Panc1 (cell line): ENCODE measurements around the gene CCDC69. TPM values are rescaled to one million over a fixed set of nuclear protein-coding genes. Genes with fewer than 3 reads are reported as not detected.

Experiments used
- ATAC-seq: fragments of 200-7000 bp; cut with Tn5 transposase; 2 replicates; pipeline ENCODE4 v1.9.1; 2020; ENCODE audit warnings: mild to moderate bottlenecking, moderate library complexity
- BruUV-seq: library from RNA; stranded (reverse); fragments of 400-500 nt; replicated peaks from 2 replicates; lab custom pipeline; 2021; lab: Mats Ljungman, UMichigan
- CTCF ChIA-PET: fragments of 300-600 bp; sonication (Branson Sonifier 250); formaldehyde crosslinking; loops from one replicate; lab custom pipeline; 2022; ENCODE audit warnings: antibody characterized with exemption; lab: Charles Lee
- POLR2A ChIA-PET: fragments of 300-600 bp; sonication (Branson Sonifier 250); formaldehyde crosslinking; loops from one replicate; lab custom pipeline; 2022; ENCODE audit warnings: antibody characterized with exemption; lab: Charles Lee
- DNase-seq: peaks from one replicate; pipeline ENCODE4 v3.0.0-alpha.2; 2010; ENCODE audit warnings: low read depth, low spot score
- H3K27ac ChIP-seq: 2 replicates; pipeline ENCODE4 v1.5.1; 2011; ENCODE audit warnings: mild to moderate bottlenecking, low read length, inconsistent platforms
- H3K27me3 ChIP-seq: fragments of 200-500 bp; sonication (Bioruptor generic); 2 replicates; pipeline ENCODE4 v1.6.0; 2014; ENCODE audit warnings: low read length, inconsistent platforms; ENCODE audit not compliant: control insufficient read depth, insufficient read depth
- H3K36me3 ChIP-seq: fragments of 200-500 bp; sonication (Bioruptor generic); 2 replicates; pipeline ENCODE4 v1.5.1; 2014; ENCODE audit warnings: inconsistent platforms, mild to moderate bottlenecking, low read length, moderate library complexity; ENCODE audit not compliant: control insufficient read depth, insufficient read depth
- H3K4me1 ChIP-seq: 2 replicates; pipeline ENCODE4 v1.5.1; 2011; ENCODE audit warnings: inconsistent platforms, mild to moderate bottlenecking, low read length, moderate library complexity; ENCODE audit not compliant: control insufficient read depth, insufficient read depth
- H3K4me3 ChIP-seq, 2 experiments: 2 replicates each; pipeline ENCODE4 v1.5.1; 2011 to 2012; ENCODE audit warnings: low read depth in 2 of 2, low read length in 2 of 2, mild to moderate bottlenecking in 2 of 2, inconsistent platforms in 1 of 2, moderate library complexity in 1 of 2
- H3K9me3 ChIP-seq: fragments of 200-500 bp; sonication (Bioruptor generic); 2 replicates; pipeline ENCODE4 v1.5.1; 2014; ENCODE audit warnings: low read depth, mild to moderate bottlenecking, inconsistent platforms, low read length, moderate library complexity; ENCODE audit not compliant: control insufficient read depth, insufficient read depth
- POLR2AphosphoS5 ChIP-seq: IDR thresholded peaks from 2 replicates; pipeline ENCODE4 v1.6.1; 2012; ENCODE audit warnings: mild to moderate bottlenecking, low read depth, low read length, moderate library complexity
- SIN3A ChIP-seq: IDR thresholded peaks from 2 replicates; pipeline ENCODE4 v1.6.1; 2012; ENCODE audit warnings: low read depth, mild to moderate bottlenecking, low read length, moderate library complexity, borderline replicate concordance; ENCODE audit not compliant: insufficient read depth
- TCF7L2 ChIP-seq: IDR thresholded peaks from 2 replicates; pipeline ENCODE4 v1.6.1; 2011; ENCODE audit warnings: mild to moderate bottlenecking, low read depth, low read length, inconsistent platforms
- in situ Hi-C: cut with HindIII; loops from 2 replicates; pipeline ENCODE4 v1.10.0; 2016; ENCODE audit warnings: low sequenced_read_pairs, low pct_unique_long_range_greater_than_20kb
- intact Hi-C: fragments of 100-400 bp; cut with micrococcal nuclease; formaldehyde crosslinking; loops from one replicate; pipeline ENCODE4 v1.10.0; 2022; ENCODE audit not compliant: unreplicated experiment
- total RNA-seq: library from RNA; stranded (reverse); gene quantifications from one replicate; pipeline ENCODE4 v1.2.1, GENCODE V29; 2021; ENCODE audit not compliant: unreplicated experiment
- TF ChIP-seq, protein P1 (sequence below): fragments of 450-650 bp; IDR thresholded peaks from 2 replicates; pipeline ENCODE4 v1.5.1; 2017; ENCODE audit warnings: mild to moderate bottlenecking
- TF ChIP-seq, protein P2 (sequence below), 2 experiments: IDR thresholded peaks; 2 replicates each; pipeline ENCODE4 v1.6.1; 2011 to 2012; ENCODE audit warnings: low read depth in 2 of 2, control low read depth in 1 of 2, low read length in 1 of 2, mild to moderate bottlenecking in 1 of 2, moderate library complexity in 1 of 2; ENCODE audit not compliant: insufficient read depth in 1 of 2

Gene CCDC69
- total RNA-seq, 1 experiment from 2014 or later, result 2.1 TPM

DNA sequence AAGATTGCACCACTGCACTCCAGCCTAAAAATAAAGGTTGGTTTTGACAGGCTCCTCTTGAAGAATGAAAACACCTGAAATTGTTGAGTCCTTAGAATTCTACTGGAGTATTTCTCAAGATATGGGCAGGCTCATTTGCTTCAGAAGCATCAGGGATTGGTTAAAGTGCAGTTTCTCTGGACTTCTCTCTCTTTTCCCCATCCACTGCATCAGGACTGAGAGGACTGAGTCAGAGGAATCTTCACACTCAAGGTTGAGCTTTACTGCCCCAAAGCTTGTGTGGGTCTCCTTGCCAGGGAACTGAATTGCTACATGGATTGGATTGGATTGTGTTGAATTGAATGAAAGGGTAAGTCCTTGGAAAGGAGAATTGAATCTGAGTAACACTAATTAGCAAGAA lies 7.5 kb upstream of the CCDC69 start:
- H3K9me3 ChIP-seq, result no peaks in the 10 kb centered on the region
- H3K4me3 ChIP-seq, result no peak overlapping the region
- H3K27ac ChIP-seq, result no peak overlapping the region
- peaks cover 2% of the 10 kb centered on the region; the same call in 1 of the 2 replicates for H3K27me3 ChIP-seq
- POLR2A ChIA-PET, result no interaction called here
- H3K36me3 ChIP-seq, result no peaks in the 10 kb centered on the region
- no TSS peak for BruUV-seq
- ATAC-seq, result no peak
- no peak for DNase-seq
- CTCF ChIA-PET, result no interaction called here
- no peaks in the 10 kb centered on the region for H3K4me1 ChIP-seq
- TF ChIP-seq, protein P1, sequence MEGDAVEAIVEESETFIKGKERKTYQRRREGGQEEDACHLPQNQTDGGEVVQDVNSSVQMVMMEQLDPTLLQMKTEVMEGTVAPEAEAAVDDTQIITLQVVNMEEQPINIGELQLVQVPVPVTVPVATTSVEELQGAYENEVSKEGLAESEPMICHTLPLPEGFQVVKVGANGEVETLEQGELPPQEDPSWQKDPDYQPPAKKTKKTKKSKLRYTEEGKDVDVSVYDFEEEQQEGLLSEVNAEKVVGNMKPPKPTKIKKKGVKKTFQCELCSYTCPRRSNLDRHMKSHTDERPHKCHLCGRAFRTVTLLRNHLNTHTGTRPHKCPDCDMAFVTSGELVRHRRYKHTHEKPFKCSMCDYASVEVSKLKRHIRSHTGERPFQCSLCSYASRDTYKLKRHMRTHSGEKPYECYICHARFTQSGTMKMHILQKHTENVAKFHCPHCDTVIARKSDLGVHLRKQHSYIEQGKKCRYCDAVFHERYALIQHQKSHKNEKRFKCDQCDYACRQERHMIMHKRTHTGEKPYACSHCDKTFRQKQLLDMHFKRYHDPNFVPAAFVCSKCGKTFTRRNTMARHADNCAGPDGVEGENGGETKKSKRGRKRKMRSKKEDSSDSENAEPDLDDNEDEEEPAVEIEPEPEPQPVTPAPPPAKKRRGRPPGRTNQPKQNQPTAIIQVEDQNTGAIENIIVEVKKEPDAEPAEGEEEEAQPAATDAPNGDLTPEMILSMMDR, result no peak
- intact Hi-C loops, result no loop called here
- in situ Hi-C loops, result no loop called here

DNA sequence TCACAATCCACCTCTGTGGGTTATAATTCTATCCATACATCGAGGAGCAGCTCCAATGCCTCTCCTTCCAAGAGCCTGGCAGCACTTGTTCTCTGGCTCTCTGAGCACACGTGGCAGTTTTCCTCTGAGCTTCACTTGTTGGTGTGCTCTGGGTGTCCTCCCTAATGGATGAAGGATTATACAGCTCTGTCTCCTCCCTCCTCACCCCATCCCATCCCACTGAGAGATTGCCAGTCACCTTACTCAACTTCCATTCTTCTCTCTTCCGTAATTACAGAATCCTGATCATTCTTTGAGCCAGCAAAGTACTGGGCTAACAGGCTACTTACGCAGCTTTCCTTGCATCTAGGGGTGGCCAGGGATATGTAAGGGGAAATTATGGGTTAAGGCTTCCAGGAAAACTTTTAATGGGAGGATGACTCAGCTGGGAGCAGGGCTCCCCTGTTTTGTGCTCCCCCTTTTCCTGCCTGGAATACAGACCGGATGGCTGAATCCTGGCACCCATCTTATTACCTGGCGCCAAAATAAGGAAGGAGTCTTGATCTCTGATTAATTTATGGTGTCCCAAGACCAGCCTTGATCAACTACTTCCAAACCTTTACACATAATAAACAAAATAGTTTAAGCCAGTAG lies 6.3 kb upstream of the CCDC69 start:
- ChIA-PET CTCF (interaction anchor here (0.6 kb wide), 1 partner anchor 470 kb away, joined by 3 read pairs; no protein-coding TSS in a partner anchor), POLR2A (no interaction called here)
- H3K4me1 ChIP-seq, result no peaks in the 10 kb centered on the region
- no peaks in the 10 kb centered on the region for H3K36me3 ChIP-seq
- intact Hi-C loops, result no loop called here
- DNase-seq (no peak), ATAC-seq (no peak)
- in situ Hi-C loops, result no loop called here
- H3K27me3 ChIP-seq, result peaks cover 2% of the 10 kb centered on the region
- no peak overlapping the region for H3K27ac ChIP-seq
- no peaks in the 10 kb centered on the region for H3K9me3 ChIP-seq
- no peak overlapping the region for H3K4me3 ChIP-seq
- TF ChIP-seq, protein P2, sequence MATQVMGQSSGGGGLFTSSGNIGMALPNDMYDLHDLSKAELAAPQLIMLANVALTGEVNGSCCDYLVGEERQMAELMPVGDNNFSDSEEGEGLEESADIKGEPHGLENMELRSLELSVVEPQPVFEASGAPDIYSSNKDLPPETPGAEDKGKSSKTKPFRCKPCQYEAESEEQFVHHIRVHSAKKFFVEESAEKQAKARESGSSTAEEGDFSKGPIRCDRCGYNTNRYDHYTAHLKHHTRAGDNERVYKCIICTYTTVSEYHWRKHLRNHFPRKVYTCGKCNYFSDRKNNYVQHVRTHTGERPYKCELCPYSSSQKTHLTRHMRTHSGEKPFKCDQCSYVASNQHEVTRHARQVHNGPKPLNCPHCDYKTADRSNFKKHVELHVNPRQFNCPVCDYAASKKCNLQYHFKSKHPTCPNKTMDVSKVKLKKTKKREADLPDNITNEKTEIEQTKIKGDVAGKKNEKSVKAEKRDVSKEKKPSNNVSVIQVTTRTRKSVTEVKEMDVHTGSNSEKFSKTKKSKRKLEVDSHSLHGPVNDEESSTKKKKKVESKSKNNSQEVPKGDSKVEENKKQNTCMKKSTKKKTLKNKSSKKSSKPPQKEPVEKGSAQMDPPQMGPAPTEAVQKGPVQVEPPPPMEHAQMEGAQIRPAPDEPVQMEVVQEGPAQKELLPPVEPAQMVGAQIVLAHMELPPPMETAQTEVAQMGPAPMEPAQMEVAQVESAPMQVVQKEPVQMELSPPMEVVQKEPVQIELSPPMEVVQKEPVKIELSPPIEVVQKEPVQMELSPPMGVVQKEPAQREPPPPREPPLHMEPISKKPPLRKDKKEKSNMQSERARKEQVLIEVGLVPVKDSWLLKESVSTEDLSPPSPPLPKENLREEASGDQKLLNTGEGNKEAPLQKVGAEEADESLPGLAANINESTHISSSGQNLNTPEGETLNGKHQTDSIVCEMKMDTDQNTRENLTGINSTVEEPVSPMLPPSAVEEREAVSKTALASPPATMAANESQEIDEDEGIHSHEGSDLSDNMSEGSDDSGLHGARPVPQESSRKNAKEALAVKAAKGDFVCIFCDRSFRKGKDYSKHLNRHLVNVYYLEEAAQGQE (IDR thresholded peaks at IDR 0.05; ENCODE audit: insufficient read depth in 1 of 2, low read depth in 2 of 2, low read length in 1 of 2), result no peak
- no peak for TF ChIP-seq TCF7L2
- TF ChIP-seq POLR2AphosphoS5, result no peak
- TF ChIP-seq, protein P1, result no peak
- TF ChIP-seq SIN3A, result no peak
- no TSS peak for BruUV-seq
